Astrocyte (in vitro differentiated cells and primary cell): ENCODE results near the gene FAM120AOS. TPM values are rescaled to one million over a fixed set of nuclear protein-coding genes. Genes with fewer than 3 reads are reported as not detected.

ENCODE experiments used
- DNase-seq: peaks from one replicate; pipeline ENCODE4 v3.0.0-alpha.2; 2010; ENCODE audit warnings: low read depth
- FAIRE-seq: peaks from 2 replicates; lab custom pipeline; 2011; peaks lifted over from hg19 to GRCh38; lab: Jason Lieb, UNC
- H2AFZ ChIP-seq: 2 replicates; pipeline ENCODE4 v1.6.0; 2012; ENCODE audit warnings: low read depth, low read length, inconsistent platforms
- H3K27ac ChIP-seq: 2 replicates; pipeline ENCODE4 v1.5.1; 2011; ENCODE audit warnings: low read depth, low read length, inconsistent platforms
- H3K27me3 ChIP-seq: 2 replicates; pipeline ENCODE4 v1.6.0; 2011; ENCODE audit warnings: low read length, inconsistent platforms; ENCODE audit not compliant: insufficient read depth
- H3K36me3 ChIP-seq: 2 replicates; pipeline ENCODE4 v1.5.1; 2011; ENCODE audit warnings: low read length, inconsistent platforms; ENCODE audit not compliant: insufficient read depth
- H3K4me1 ChIP-seq: 2 replicates; pipeline ENCODE4 v1.5.1; 2011; ENCODE audit warnings: low read length, inconsistent platforms; ENCODE audit not compliant: insufficient read depth
- H3K4me2 ChIP-seq: 2 replicates; pipeline ENCODE4 v1.6.0; 2012; ENCODE audit warnings: low read length, inconsistent platforms
- H3K4me3 ChIP-seq: 2 replicates; pipeline ENCODE4 v1.5.1; 2011; ENCODE audit warnings: low read depth, mild to moderate bottlenecking, low read length, inconsistent platforms; ENCODE audit not compliant: insufficient read depth
- H3K79me2 ChIP-seq: 2 replicates; pipeline ENCODE4 v1.6.0; 2012; ENCODE audit warnings: mild to moderate bottlenecking, low read length, inconsistent platforms; ENCODE audit not compliant: insufficient read depth
- H3K9ac ChIP-seq: 2 replicates; pipeline ENCODE4 v1.6.0; 2012; ENCODE audit warnings: mild to moderate bottlenecking, low read length, inconsistent platforms
- H3K9me3 ChIP-seq: 2 replicates; pipeline ENCODE4 v1.5.1; 2012; ENCODE audit warnings: low read depth, mild to moderate bottlenecking, low read length, inconsistent platforms; ENCODE audit not compliant: insufficient read depth
- H4K20me1 ChIP-seq: 2 replicates; pipeline ENCODE4 v1.6.0; 2012; ENCODE audit warnings: low read length, inconsistent platforms; ENCODE audit not compliant: insufficient read depth
- H3K27ac Mint-ChIP-seq: one replicate; pipeline ENCODE4 v1.8.0; 2021; ENCODE audit warnings: mild to moderate bottlenecking, mixed read lengths; ENCODE audit not compliant: unreplicated experiment
- H3K27me3 Mint-ChIP-seq: one replicate; pipeline ENCODE4 v1.8.0; 2021; ENCODE audit warnings: low read depth, mixed read lengths; ENCODE audit not compliant: unreplicated experiment
- H3K36me3 Mint-ChIP-seq: one replicate; pipeline ENCODE4 v1.8.0; 2021; ENCODE audit warnings: low read depth, mixed read lengths; ENCODE audit not compliant: unreplicated experiment
- H3K4me1 Mint-ChIP-seq: one replicate; pipeline ENCODE4 v1.8.0; 2021; ENCODE audit warnings: low read depth, mixed read lengths; ENCODE audit not compliant: unreplicated experiment
- H3K4me3 Mint-ChIP-seq: one replicate; pipeline ENCODE4 v1.8.0; 2021; ENCODE audit warnings: mild to moderate bottlenecking, moderate library complexity, mixed read lengths; ENCODE audit not compliant: unreplicated experiment
- H3K9me3 Mint-ChIP-seq: one replicate; pipeline ENCODE4 v1.8.0; 2021; ENCODE audit warnings: mild to moderate bottlenecking, mixed read lengths; ENCODE audit not compliant: unreplicated experiment
- EZH2 ChIP-seq: IDR thresholded peaks from 2 replicates; pipeline ENCODE4 v1.6.1; 2012; ENCODE audit warnings: mild to moderate bottlenecking, low read length, inconsistent platforms; ENCODE audit not compliant: insufficient read depth
- total RNA-seq: library from RNA; stranded (reverse); gene quantifications from 2 replicates; pipeline ENCODE4 v1.2.1, GENCODE V29; 2021
- TF ChIP-seq, protein P1 (sequence below): IDR thresholded peaks from 2 replicates; pipeline ENCODE4 v1.5.1; 2011; ENCODE audit warnings: low read depth, mild to moderate bottlenecking, inconsistent platforms, low read length, moderate library complexity; ENCODE audit not compliant: insufficient read depth

Gene FAM120AOS
- total RNA-seq, 1 donor from 2014 or later = 29.7 TPM

- Mint-ChIP-seq H3K27ac (peak overlapping the region; percentile 75), H3K4me3 (no peak overlapping the region), H3K27me3 (no peaks in the 10 kb centered on the region), H3K36me3 (peaks cover 2% of the 10 kb centered on the region), H3K4me1 (peaks cover 26% of the 10 kb centered on the region), H3K9me3 (no peaks in the 10 kb centered on the region)
- Histone ChIP-seq H3K27me3 (no peaks in the 10 kb centered on the region), H4K20me1 (peaks cover 90% of the 10 kb centered on the region), H3K4me2 (peak overlapping the region; percentile 5), H3K4me1 (peaks cover 12% of the 10 kb centered on the region), H3K9ac (no peak overlapping the region), H3K79me2 (peaks cover 97% of the 10 kb centered on the region), H3K9me3 (no peaks in the 10 kb centered on the region), H2AFZ (no peak overlapping the region), H3K36me3 (no peaks in the 10 kb centered on the region), H3K4me3 (no peak overlapping the region), H3K27ac (no peak overlapping the region)
- no peak for FAIRE-seq
- no peak for DNase-seq
- no peak for TF ChIP-seq EZH2
- TF ChIP-seq, protein P1, sequence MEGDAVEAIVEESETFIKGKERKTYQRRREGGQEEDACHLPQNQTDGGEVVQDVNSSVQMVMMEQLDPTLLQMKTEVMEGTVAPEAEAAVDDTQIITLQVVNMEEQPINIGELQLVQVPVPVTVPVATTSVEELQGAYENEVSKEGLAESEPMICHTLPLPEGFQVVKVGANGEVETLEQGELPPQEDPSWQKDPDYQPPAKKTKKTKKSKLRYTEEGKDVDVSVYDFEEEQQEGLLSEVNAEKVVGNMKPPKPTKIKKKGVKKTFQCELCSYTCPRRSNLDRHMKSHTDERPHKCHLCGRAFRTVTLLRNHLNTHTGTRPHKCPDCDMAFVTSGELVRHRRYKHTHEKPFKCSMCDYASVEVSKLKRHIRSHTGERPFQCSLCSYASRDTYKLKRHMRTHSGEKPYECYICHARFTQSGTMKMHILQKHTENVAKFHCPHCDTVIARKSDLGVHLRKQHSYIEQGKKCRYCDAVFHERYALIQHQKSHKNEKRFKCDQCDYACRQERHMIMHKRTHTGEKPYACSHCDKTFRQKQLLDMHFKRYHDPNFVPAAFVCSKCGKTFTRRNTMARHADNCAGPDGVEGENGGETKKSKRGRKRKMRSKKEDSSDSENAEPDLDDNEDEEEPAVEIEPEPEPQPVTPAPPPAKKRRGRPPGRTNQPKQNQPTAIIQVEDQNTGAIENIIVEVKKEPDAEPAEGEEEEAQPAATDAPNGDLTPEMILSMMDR = no peak
Observed at GRCh38 chr9:93467062-93467416, 13.7 kb upstream of the FAM120AOS start.

DNA sequence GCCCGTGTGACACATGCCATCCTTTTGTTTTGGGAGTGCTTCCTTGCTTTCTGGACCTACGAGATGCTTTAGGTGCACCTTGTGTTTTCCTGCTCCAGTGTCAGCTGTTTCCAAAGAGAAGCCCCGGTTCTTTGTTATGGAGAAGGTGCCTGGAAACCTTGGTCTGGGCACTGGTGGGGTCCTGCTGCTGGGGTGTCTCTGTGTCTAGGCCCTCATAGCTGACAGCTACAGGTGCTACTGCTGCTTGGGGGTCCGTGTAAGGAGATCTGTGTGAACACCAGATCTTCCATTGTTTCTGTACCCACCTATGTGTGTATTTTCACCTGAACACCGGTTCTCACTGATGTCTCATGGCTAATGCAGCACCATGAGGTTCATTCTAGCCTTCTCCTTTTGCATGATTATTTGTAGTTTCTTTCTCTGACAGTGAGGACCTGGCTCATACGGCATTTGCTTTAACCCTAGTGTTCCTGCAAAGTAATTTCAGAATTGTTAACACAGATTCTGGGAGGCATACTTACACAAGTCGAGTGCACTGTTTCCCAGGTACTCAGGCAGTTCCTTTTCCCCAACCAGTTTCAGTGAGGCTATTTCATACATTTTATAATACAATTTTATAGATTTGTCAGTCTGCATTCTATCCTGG is 13.2 kb upstream of the FAM120AOS start:
- no peak overlapping the region for H3K4me2 ChIP-seq
- TF ChIP-seq, protein P1 = no peak
- TF ChIP-seq EZH2 = no peak
- no peak overlapping the region for H3K9ac ChIP-seq
- FAIRE-seq = no peak
- H3K36me3 ChIP-seq = no peaks in the 10 kb centered on the region
- H3K4me3 ChIP-seq = no peak overlapping the region
- peaks cover 95% of the 10 kb centered on the region for H4K20me1 ChIP-seq
- H3K4me1 ChIP-seq = peaks cover 12% of the 10 kb centered on the region
- peaks cover 26% of the 10 kb centered on the region for H3K4me1 Mint-ChIP-seq
- H3K4me3 Mint-ChIP-seq = no peak overlapping the region
- H3K27ac ChIP-seq = no peak overlapping the region
- DNase-seq = no peak
- no peak overlapping the region for H3K27ac Mint-ChIP-seq
- H3K9me3 ChIP-seq = no peaks in the 10 kb centered on the region
- no peaks in the 10 kb centered on the region for H3K27me3 Mint-ChIP-seq
- peaks cover 2% of the 10 kb centered on the region for H3K36me3 Mint-ChIP-seq
- H3K9me3 Mint-ChIP-seq = no peaks in the 10 kb centered on the region
- no peak overlapping the region for H2AFZ ChIP-seq
- no peaks in the 10 kb centered on the region for H3K27me3 ChIP-seq
- peaks cover 100% of the 10 kb centered on the region for H3K79me2 ChIP-seq

GRCh38 chr9:93465855-93466254 is 12.5 kb upstream of the FAM120AOS start:
- peaks cover 26% of the 10 kb centered on the region for H3K4me1 Mint-ChIP-seq
- peaks cover 94% of the 10 kb centered on the region for H4K20me1 ChIP-seq
- H3K4me3 Mint-ChIP-seq = no peak overlapping the region

More at GRCh38 chr9:93465855-93466254, 12.5 kb upstream of the FAM120AOS start:
- no peak overlapping the region for H3K27ac Mint-ChIP-seq
- peaks cover 100% of the 10 kb centered on the region for H3K79me2 ChIP-seq
- H3K27me3 Mint-ChIP-seq = no peaks in the 10 kb centered on the region
- H3K36me3 ChIP-seq = no peaks in the 10 kb centered on the region
- H3K9me3 Mint-ChIP-seq = no peaks in the 10 kb centered on the region
- H3K36me3 Mint-ChIP-seq = no peaks in the 10 kb centered on the region
- DNase-seq (no peak), FAIRE-seq (no peak)
- TF ChIP-seq, protein P1 = no peak
- no peak for TF ChIP-seq EZH2
- H3K9me3 ChIP-seq = no peaks in the 10 kb centered on the region
- H3K4me3 ChIP-seq = no peak overlapping the region
- H3K9ac ChIP-seq = no peak overlapping the region
- no peak overlapping the region for H2AFZ ChIP-seq
- H3K27ac ChIP-seq = no peak overlapping the region
- H3K4me2 ChIP-seq = no peak overlapping the region
- no peaks in the 10 kb centered on the region for H3K27me3 ChIP-seq
- H3K4me1 ChIP-seq = peaks cover 12% of the 10 kb centered on the region
